ENCODE data around the gene DNAJA1.
A peak's percentile ranks its signal among the peaks of the same experiment; 100 is the strongest.
"Not testable (repeated sequence)": the region's sequence is repeated elsewhere in the genome, so short reads cannot be mapped to it uniquely, and the experiment has no call there.

Gene DNAJA1

DNA sequence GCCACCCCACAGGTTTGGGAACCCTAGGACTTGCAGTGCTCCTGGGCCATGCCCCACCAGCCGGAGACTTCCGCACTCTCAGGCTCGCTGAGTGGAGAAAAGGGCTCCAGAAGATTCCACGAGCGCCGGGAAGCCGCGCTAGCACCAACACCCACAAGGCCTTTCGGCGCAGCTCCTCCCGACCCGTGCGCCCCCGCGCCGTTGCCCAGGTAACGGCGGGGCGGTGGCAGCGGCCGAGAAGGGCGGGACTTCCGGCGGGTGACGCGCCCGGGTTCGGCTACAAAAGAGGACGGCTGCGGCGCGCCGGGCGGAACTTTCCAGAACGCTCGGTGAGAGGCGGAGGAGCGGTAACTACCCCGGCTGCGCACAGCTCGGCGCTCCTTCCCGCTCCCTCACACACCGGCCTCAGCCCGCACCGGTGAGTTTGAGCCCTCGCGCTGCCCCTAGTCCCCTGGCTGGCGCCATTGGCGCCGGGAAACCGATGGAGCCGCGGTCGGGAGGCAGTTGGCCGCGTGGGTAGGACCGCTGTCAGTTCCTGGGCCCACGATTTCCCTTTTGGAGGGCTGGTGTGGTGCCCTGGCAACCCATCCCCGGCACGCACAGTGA, at the start of gene DNAJA1:
Gene DNAJA1 (plus strand): TSS at position 308 of the 606 bp plus-strand sequence. CDS start 1,212 bp downstream, outside the sequence.
- ATAC-seq (peak; percentile 85), DNase-seq (peak; percentile 97 to 98)
- Mint-ChIP-seq H3K27me3 (no peaks in the 10 kb centered on the region), H3K4me1 (peaks cover 76% of the 10 kb centered on the region), H3K4me3 (peak within 1 kb of the TSS; percentile 89), H3K27ac (peak within 1 kb of the TSS; percentile 94 to 97), H3K9me3 (no peaks in the 10 kb centered on the region)

DNA sequence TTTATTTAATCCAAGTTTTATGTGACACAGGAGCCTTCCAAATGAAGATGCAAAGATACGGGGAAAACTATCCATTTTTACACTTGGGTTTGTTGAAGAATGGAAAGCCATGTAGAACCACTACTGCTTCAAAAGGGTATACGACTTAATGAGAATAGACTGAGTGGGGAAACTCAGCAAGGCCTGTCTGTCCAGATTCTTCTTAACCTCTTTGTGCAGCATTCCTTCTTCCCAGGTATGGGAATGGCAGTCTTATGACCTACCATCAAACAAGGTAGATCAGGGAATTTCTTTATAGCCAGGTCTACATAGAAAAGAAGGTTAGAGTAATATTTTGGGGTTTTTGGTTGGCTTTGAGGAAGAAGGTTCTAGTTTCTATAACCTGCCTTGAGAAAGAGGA, 47.0 kb upstream of the DNAJA1 start:
- Mint-ChIP-seq H3K27me3 (no peaks in the 10 kb centered on the region), H3K4me3 (no peak overlapping the region), H3K9me3 (no peaks in the 10 kb centered on the region), H3K27ac (no peak overlapping the region), H3K4me1 (no peaks in the 10 kb centered on the region)
- DNase-seq (no peak), ATAC-seq (no peak)

DNA sequence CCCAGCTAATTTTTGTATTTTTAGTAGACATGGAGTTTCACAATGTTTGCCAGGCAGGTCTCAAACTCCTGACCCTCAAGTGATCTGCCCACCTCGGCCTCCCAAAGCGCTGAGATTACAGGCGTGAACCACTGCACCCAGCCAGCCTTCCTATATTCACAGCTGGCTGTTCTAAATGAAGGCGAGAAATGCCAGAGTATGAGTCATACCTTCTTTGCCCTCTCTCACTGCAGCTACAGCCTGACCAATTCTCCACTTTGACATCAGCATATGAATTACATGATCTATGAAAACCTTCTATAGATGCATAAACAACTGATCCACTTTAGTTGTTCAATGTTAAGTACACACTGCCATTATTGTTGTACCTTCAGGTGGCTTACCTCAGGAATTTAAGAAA, 38.1 kb upstream of the DNAJA1 start:
- no peak for DNase-seq
- no peaks in the 10 kb centered on the region for H3K27me3 Mint-ChIP-seq
- no peaks in the 10 kb centered on the region for H3K9me3 Mint-ChIP-seq
- no peak overlapping the region for H3K4me3 Mint-ChIP-seq
- ATAC-seq = no peak
- H3K4me1 Mint-ChIP-seq = peaks cover 9% of the 10 kb centered on the region
- H3K27ac Mint-ChIP-seq = no peak overlapping the region

DNA sequence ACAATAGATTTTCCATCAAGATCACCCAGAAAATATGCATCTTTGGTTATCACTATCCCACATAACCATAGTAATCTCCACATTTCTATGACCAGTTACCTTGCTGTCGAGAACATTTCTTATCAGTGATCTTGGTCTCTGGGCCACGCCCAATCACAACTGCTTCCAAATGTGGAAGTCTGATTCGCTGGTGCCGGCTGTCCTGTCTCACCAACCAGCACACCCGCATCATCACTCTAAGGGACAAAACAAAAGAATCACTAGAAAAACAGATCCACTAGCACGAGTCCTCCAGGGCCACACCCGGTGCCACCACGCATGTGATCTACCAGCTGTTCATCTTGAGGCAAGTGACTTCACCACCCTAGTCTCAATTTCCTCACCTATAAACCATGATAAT, 35.4 kb upstream of the DNAJA1 start:
- no peaks in the 10 kb centered on the region for H3K9me3 Mint-ChIP-seq
- ATAC-seq (no peak), DNase-seq (no peak)
- H3K4me1 Mint-ChIP-seq = peaks cover 16% of the 10 kb centered on the region
- no peak overlapping the region for H3K4me3 Mint-ChIP-seq
- H3K27me3 Mint-ChIP-seq = no peaks in the 10 kb centered on the region
- H3K27ac Mint-ChIP-seq = no peak overlapping the region

- peaks cover 20% of the 10 kb centered on the region for H3K4me1 Mint-ChIP-seq
- no peaks in the 10 kb centered on the region for H3K9me3 Mint-ChIP-seq
- ATAC-seq (no peak), DNase-seq (no peak)
- no peak overlapping the region for H3K4me3 Mint-ChIP-seq
- no peaks in the 10 kb centered on the region for H3K27me3 Mint-ChIP-seq
- H3K27ac Mint-ChIP-seq = peak overlapping the region in 1 of 2 donors; percentile 71
These were observed 33.0 kb upstream of the DNAJA1 start for GRCh38 chr9:32991897-32992594.

GRCh38 chr9:32992595-32993238, 32.4 kb upstream of the DNAJA1 start:
- Mint-ChIP-seq H3K4me3 (no peak overlapping the region), H3K9me3 (no peaks in the 10 kb centered on the region), H3K27me3 (no peaks in the 10 kb centered on the region), H3K4me1 (peaks cover 20% of the 10 kb centered on the region), H3K27ac (peak overlapping the region in 1 of 2 donors; percentile 71)
- no peak for ATAC-seq
- no peak for DNase-seq

- ATAC-seq, DNase-seq, H3K9me3 Mint-ChIP-seq, H3K27me3 Mint-ChIP-seq: not testable (repeated sequence)
- Mint-ChIP-seq H3K4me3 (peak overlapping the region; percentile 91 to 95), H3K4me1 (peaks cover 37% of the 10 kb centered on the region), H3K27ac (peak overlapping the region; percentile 94 to 96)
These were observed 24.4 kb upstream of the DNAJA1 start for GRCh38 chr9:33000682-33001055.

GRCh38 chr9:33005335-33005734, 19.7 kb upstream of the DNAJA1 start:
- not testable (repeated sequence) for DNase-seq, H3K9me3 Mint-ChIP-seq, H3K4me3 Mint-ChIP-seq, H3K27ac Mint-ChIP-seq, H3K27me3 Mint-ChIP-seq, ATAC-seq
- peaks cover 10% of the 10 kb centered on the region for H3K4me1 Mint-ChIP-seq

- Mint-ChIP-seq H3K27me3 (no peaks in the 10 kb centered on the region), H3K4me3 (no peak overlapping the region), H3K9me3 (no peaks in the 10 kb centered on the region), H3K27ac (no peak overlapping the region), H3K4me1 (no peaks in the 10 kb centered on the region)
- DNase-seq (no peak), ATAC-seq (no peak)
These were observed 17.3 kb upstream of the DNAJA1 start for GRCh38 chr9:33007755-33008154.

DNA sequence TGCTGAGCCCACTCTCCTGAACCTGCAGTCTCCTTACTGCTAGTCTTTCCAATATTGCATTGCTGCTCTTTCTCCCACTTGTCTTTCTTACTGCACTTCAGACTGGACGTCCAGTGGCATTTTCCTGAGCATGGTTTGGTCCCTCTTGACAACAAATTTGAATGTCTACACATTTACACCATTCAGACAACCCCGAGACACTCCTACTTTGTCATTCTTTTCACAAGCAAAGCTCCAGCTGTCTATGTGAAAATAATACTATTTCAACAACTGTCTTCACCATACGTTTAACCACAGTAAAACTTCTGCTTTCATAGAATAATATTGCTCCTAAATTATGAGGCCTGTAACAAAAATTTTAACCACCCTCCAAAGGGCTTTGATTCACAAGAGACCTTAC, 13.2 kb upstream of the DNAJA1 start:
- no peaks in the 10 kb centered on the region for H3K4me1 Mint-ChIP-seq
- DNase-seq (no peak), ATAC-seq (no peak)
- no peaks in the 10 kb centered on the region for H3K27me3 Mint-ChIP-seq
- no peak overlapping the region for H3K27ac Mint-ChIP-seq
- no peak overlapping the region for H3K4me3 Mint-ChIP-seq
- no peaks in the 10 kb centered on the region for H3K9me3 Mint-ChIP-seq

DNA sequence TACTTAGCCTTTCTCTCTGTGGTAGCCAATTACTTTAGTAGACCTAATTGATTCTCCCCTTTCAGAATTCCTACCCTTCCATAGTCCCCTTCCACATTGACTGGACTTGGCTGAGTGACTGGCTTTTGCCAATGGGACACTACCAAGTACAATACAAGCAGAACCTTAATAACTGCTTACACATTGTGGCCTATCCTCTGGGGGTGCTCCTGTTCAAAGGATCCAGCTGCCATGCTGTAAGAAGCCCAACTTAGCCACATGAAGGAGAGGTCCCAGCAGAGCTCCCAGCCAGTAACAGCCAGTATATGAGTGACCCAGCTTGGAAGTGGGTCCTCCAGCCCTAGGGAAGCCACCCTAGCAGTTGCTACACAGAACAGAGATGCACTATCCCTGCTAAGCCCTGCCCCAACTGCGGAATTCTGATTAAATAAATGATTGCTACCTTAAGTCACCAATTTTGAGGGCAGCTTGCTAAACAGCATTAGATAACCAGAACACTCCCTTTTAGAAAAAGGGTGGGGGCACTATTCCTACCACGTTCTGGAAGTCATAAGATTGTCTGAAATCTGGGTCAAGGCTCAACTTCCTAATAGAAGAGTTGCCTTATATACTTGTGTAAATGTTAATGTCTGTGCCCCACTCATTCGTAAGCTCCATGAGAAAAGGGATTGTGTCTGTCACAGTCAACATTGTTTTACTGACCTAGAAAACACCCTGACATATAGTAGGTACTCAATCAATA, 12.6 kb upstream of the DNAJA1 start:
- Mint-ChIP-seq H3K27ac (no peak overlapping the region), H3K27me3 (no peaks in the 10 kb centered on the region), H3K4me3 (no peak overlapping the region), H3K4me1 (no peaks in the 10 kb centered on the region), H3K9me3 (no peaks in the 10 kb centered on the region)
- ATAC-seq = no peak
- no peak for DNase-seq

DNA sequence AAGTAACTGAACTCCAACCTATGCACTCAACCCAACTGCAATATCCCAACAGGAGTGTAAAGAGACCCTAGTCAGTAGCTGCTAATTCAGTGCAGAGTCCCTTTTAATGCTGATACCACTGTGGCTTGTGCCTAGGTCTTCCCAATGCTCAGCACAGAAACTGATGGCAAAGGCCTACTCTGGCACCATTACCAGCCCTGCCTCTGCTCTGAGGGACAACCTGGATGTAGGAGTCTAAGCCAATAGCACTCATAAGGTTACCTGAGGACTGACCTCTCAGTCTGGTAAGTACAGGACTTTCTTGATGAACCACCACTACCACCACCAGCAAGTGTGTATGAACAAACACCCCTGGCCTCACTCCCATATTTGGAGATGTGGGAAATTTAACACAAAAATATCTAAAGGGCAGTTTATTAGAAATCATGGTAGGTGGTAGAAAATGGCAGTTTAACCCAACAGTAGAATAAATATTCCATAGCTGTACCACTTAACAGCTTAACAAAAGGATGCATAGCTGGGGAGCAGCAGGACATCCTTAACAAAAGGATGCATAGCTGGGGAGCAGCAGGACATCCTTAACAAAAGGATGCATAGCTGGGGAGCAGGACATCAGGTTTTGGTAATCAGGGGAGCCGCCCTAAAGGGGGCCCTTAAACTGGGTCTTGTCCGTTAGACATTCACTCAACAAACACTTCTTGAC, 11.0 kb upstream of the DNAJA1 start:
- Mint-ChIP-seq H3K9me3 (no peaks in the 10 kb centered on the region), H3K27me3 (no peaks in the 10 kb centered on the region), H3K27ac (peak overlapping the region in 1 of 2 donors; percentile 54), H3K4me3 (no peak overlapping the region), H3K4me1 (no peaks in the 10 kb centered on the region)
- DNase-seq (no peak), ATAC-seq (no peak)

DNA sequence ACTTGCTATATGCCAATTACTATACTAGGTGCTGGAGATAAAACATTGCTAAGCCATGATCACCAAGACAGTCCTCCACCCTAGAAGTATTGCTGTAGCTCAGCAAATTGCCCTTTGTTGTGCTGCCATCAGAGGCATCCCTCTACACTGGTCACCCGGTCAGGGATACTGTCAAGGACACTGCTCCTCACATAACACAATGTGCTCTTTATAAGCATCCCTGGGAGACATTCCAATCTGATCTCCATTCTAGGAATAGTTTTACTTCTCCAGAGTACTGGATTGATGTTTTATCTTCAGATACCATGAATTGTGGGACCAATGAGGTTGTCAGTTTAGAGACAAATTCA, 10.4 kb upstream of the DNAJA1 start:
- DNase-seq = no peak
- ATAC-seq = no peak
- Mint-ChIP-seq H3K27ac (no peak overlapping the region), H3K4me3 (no peak overlapping the region), H3K4me1 (no peaks in the 10 kb centered on the region), H3K27me3 (no peaks in the 10 kb centered on the region), H3K9me3 (no peaks in the 10 kb centered on the region)

GRCh38 chr9:33017283-33018041, 7.6 kb upstream of the DNAJA1 start:
- no peak for DNase-seq
- Mint-ChIP-seq H3K27me3 (no peaks in the 10 kb centered on the region), H3K9me3 (no peaks in the 10 kb centered on the region), H3K27ac (peak overlapping the region in 1 of 2 donors; percentile 19), H3K4me1 (peaks cover 13% of the 10 kb centered on the region), H3K4me3 (no peak overlapping the region)
- no peak for ATAC-seq

DNA sequence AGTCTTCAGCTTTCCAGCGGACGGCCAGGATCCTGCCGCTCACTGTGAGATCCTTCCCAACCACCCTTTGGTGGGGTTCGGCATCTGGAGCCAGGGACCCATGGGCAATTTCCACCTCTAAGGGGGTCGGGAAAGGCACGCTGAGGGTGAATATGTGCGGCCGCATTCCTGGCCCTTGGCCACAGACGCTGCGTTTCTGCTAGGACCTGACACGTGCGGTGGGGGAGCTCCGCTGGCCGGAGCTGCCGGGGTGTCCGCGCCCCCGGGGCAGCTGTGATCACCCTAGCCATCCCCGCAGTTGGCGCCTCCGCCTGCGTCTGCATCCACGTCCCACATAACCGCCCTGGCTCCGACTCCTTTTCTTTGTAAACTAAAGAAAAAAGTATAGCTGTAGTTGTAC, 5.3 kb upstream of the DNAJA1 start:
- ATAC-seq = no peak
- no peak for DNase-seq
- H3K4me1 Mint-ChIP-seq = peaks cover 32% of the 10 kb centered on the region
- H3K27ac Mint-ChIP-seq = no peak overlapping the region
- no peaks in the 10 kb centered on the region for H3K27me3 Mint-ChIP-seq
- no peaks in the 10 kb centered on the region for H3K9me3 Mint-ChIP-seq
- H3K4me3 Mint-ChIP-seq = no peak overlapping the region

Data from stimulated activated naive CD8-positive, alpha-beta T cell treated with anti-CD3 and anti-CD28 coated beads, Interleukin-15, amount 100 ng/mL, for 72 hours (primary cell).